ENCODE data around the gene CYB5R2. TPM values are rescaled to one million over a fixed set of nuclear protein-coding genes. Genes with fewer than 3 reads are reported as not detected.
A peak's percentile ranks its signal among the peaks of the same experiment; 100 is the strongest.

The CYB5R2 gene
- total RNA-seq, 3 donors from 2014 or later (not counting 1 experiment from before 2014, with no cell fraction given), result 0.31 to 1.2 (median 0.55) TPM

DNA sequence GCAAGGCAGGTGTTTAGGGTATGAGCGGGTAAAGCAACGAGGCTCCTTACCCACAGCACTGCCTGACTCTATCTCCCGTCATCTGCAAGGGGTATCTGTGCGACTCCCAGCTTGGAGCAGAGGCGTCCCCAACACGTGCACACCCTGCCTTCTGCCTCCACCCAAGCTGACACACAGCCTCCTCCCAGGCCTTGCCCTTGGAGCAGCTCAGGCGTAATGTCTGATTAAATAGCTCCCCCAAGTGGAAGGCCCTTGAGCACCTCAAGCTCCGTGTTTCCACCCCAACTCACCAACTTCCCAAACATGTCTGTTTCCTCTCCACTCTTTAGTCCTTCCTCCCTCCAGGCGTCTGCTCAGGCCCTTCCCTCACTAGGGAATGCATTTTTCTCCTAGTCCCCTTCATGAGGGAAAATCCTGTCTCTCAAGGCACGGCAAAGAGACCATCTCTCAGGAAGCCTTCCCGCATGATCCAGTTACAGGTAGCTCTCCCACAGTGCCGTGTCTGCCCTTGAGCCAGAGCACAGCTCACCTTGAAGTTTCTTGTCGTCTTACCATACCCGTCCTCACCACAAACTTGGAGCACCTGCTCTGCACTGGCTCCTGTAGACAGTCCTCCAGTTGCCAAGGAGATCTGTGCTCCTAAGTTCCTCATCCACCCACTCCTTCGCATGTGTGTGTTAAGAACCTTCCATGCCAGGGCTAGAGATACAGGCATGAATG is 15.8 kb downstream of the CYB5R2 start:
- H3K4me3 ChIP-seq (ENCODE audit: low read length), result no peak overlapping the region
- Mint-ChIP-seq H3K27ac (no peak overlapping the region), H3K4me3 (no peak overlapping the region), H3K4me1 (no peaks in the 10 kb centered on the region), H3K36me3 (no peaks in the 10 kb centered on the region), H3K9me3 (no peaks in the 10 kb centered on the region), H3K27me3 (ENCODE audit: low read depth in 2 of 2) (no peaks in the 10 kb centered on the region)
- ATAC-seq, result peak in 1 of 3 donors; percentile 30
- H3K4me1 ChIP-seq (ENCODE audit: control insufficient read depth, insufficient read depth, low read length), result no peaks in the 10 kb centered on the region
- peak in 1 of 2 donors; percentile 57 for DNase-seq
- no peak overlapping the region for H3K27ac ChIP-seq (ENCODE audit: low read length)
- H3K27me3 ChIP-seq (ENCODE audit: control insufficient read depth, insufficient read depth, low read length), result no peaks in the 10 kb centered on the region
- TF ChIP-seq, protein P1, sequence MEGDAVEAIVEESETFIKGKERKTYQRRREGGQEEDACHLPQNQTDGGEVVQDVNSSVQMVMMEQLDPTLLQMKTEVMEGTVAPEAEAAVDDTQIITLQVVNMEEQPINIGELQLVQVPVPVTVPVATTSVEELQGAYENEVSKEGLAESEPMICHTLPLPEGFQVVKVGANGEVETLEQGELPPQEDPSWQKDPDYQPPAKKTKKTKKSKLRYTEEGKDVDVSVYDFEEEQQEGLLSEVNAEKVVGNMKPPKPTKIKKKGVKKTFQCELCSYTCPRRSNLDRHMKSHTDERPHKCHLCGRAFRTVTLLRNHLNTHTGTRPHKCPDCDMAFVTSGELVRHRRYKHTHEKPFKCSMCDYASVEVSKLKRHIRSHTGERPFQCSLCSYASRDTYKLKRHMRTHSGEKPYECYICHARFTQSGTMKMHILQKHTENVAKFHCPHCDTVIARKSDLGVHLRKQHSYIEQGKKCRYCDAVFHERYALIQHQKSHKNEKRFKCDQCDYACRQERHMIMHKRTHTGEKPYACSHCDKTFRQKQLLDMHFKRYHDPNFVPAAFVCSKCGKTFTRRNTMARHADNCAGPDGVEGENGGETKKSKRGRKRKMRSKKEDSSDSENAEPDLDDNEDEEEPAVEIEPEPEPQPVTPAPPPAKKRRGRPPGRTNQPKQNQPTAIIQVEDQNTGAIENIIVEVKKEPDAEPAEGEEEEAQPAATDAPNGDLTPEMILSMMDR (IDR thresholded peaks at IDR 0.05), result no peak
- peaks cover 5% of the 10 kb centered on the region for H3K36me3 ChIP-seq (ENCODE audit: control insufficient read depth, insufficient read depth, low read length)
- H3K9me3 ChIP-seq (ENCODE audit: control insufficient read depth, insufficient read depth, low read length), result no peaks in the 10 kb centered on the region
- intact Hi-C loops (cut with micrococcal nuclease), result no loop called here
- WGBS (ENCODE audit: insufficient coverage), result 71% methylated on average over 15 of the region's 15 CpGs

DNA sequence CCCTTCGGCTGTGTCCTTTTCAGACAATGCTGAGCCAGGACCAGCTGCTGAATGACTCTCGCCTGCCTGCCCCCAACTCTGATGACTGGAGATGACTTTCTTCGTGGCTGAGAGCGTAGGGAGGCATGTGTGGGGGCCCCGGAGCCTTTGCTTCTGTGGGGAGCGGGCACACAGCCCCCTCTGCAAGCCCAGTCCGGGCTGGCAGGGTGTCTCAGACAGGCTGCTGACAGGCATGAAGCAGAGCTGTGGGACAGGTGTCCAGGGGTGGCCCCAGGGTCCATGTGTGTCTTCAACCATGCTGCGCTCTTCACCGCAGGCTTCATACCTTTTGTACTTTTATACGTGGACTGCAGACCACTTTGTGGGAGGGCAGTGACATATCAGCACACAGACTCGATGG is 16.6 kb downstream of the CYB5R2 start:
- H3K36me3 ChIP-seq (ENCODE audit: control insufficient read depth, insufficient read depth, low read length), result peaks cover 10% of the 10 kb centered on the region
- TF ChIP-seq, protein P1 (IDR thresholded peaks at IDR 0.05), result no peak
- H3K9me3 Mint-ChIP-seq, result no peaks in the 10 kb centered on the region

DNA sequence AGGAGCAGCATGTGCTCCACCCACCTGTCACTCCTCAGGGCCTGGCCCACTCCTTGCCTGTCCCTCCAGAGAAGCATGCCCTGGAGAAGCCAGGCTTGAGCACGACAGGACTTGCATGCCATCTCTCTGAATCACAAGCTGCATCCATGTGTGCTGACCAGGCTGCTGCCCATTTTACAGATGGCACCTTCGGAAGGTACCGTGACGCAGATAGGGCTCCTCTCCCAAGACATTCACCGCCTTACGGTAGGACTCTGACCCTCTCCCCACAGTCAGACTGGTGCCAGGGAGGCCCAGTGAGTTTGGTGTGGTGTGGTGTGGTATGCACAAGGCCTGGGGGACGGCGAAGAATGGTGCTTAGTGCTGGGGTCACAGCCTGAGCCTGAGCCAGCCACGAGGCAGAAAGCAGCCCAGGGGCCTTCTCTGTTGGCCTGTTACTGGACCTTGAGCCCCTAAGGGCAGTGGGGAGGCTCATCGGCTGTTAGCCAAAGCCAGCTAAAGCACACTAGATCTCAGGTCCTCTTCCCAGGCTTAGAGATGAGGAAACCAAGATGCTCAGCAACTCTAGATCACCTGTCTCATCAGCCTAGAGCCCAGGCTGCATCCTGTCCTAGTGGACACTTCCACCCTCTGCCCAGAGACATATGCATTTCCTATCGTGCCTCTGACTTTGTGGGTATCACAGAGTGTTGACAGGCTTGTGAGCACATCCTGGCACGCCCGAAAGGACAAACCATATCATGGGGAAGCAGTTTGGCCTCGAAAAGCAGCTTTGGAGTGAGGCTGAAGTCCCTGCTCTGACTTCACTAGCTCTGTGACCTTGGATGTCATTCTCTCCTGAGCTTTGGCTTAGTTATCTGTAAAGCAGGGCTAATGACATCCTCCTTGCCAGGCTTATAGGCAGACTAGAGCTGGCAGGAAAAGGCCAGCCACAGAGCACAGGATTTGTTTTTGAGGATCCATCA is 17.8 kb downstream of the CYB5R2 start:
- H3K4me3 Mint-ChIP-seq, result no peak overlapping the region
- H3K4me1 ChIP-seq (ENCODE audit: control insufficient read depth, insufficient read depth, low read length), result no peaks in the 10 kb centered on the region
- DNase-seq (no peak), ATAC-seq (no peak)
- no peaks in the 10 kb centered on the region for H3K4me1 Mint-ChIP-seq
- H3K27ac Mint-ChIP-seq, result no peak overlapping the region
- H3K9me3 ChIP-seq (ENCODE audit: control insufficient read depth, insufficient read depth, low read length), result no peaks in the 10 kb centered on the region
- 86% methylated on average over 14 of the region's 14 CpGs for WGBS (ENCODE audit: insufficient coverage)
- TF ChIP-seq, protein P1 (IDR thresholded peaks at IDR 0.05), result no peak
- intact Hi-C loops (cut with micrococcal nuclease), result no loop called here
- no peaks in the 10 kb centered on the region for H3K9me3 Mint-ChIP-seq
- no peak overlapping the region for H3K4me3 ChIP-seq (ENCODE audit: low read length)
- no peaks in the 10 kb centered on the region for H3K36me3 Mint-ChIP-seq
- peaks cover 16% of the 10 kb centered on the region for H3K36me3 ChIP-seq (ENCODE audit: control insufficient read depth, insufficient read depth, low read length)
- H3K27ac ChIP-seq (ENCODE audit: low read length), result no peak overlapping the region
- no peaks in the 10 kb centered on the region for H3K27me3 Mint-ChIP-seq (ENCODE audit: low read depth in 2 of 2)
- no peaks in the 10 kb centered on the region for H3K27me3 ChIP-seq (ENCODE audit: control insufficient read depth, insufficient read depth, low read length)

More for the DNA sequence above, 16.6 kb downstream of the CYB5R2 start:
- Mint-ChIP-seq H3K4me3 (no peak overlapping the region), H3K27ac (no peak overlapping the region), H3K36me3 (no peaks in the 10 kb centered on the region), H3K27me3 (ENCODE audit: low read depth in 2 of 2) (no peaks in the 10 kb centered on the region), H3K4me1 (no peaks in the 10 kb centered on the region)
- Histone ChIP-seq H3K4me3 (ENCODE audit: low read length) (no peak overlapping the region), H3K27ac (ENCODE audit: low read length) (no peak overlapping the region), H3K4me1 (ENCODE audit: control insufficient read depth, insufficient read depth, low read length) (no peaks in the 10 kb centered on the region), H3K27me3 (ENCODE audit: control insufficient read depth, insufficient read depth, low read length) (no peaks in the 10 kb centered on the region), H3K9me3 (ENCODE audit: control insufficient read depth, insufficient read depth, low read length) (no peaks in the 10 kb centered on the region)
- ATAC-seq, result peak in 1 of 3 donors; percentile 24
- intact Hi-C loops (cut with micrococcal nuclease), result no loop called here
- no peak for DNase-seq
- WGBS (ENCODE audit: insufficient coverage), result 86% methylated on average over 11 of the region's 11 CpGs

Data from natural killer cell (primary cell).